Parathyroid adenoma (tissue), 2 donors: ENCODE results near the gene CCDC3.

ENCODE experiments used
- H2AFZ ChIP-seq: fragments of 300-600 bp; sonication (generic); one replicate; pipeline ENCODE4 v1.7.0; 2017; ENCODE audit warnings: antibody characterized with exemption, mild to moderate bottlenecking
- H3K27ac ChIP-seq: fragments of 300-600 bp; sonication (generic); one replicate; pipeline ENCODE4 v1.7.0; 2017
- H3K27me3 ChIP-seq: fragments of 300-600 bp; sonication (generic); one replicate; pipeline ENCODE4 v1.7.0; 2017; ENCODE audit warnings: low read length; ENCODE audit not compliant: control insufficient read depth, insufficient read depth
- H3K36me3 ChIP-seq: fragments of 300-600 bp; sonication (generic); one replicate; pipeline ENCODE4 v1.7.0; 2017; ENCODE audit warnings: low read length; ENCODE audit not compliant: control insufficient read depth, insufficient read depth
- H3K4me1 ChIP-seq: fragments of 300-600 bp; sonication (generic); one replicate; pipeline ENCODE4 v1.7.0; 2017; ENCODE audit warnings: control low read depth
- H3K4me2 ChIP-seq: fragments of 300-600 bp; sonication (generic); one replicate; pipeline ENCODE4 v1.7.0; 2017; ENCODE audit warnings: low read length
- H3K4me3 ChIP-seq: fragments of 300-600 bp; sonication (generic); one replicate; pipeline ENCODE4 v1.7.0; 2017; ENCODE audit warnings: low read depth, low read length
- H3K79me2 ChIP-seq: fragments of 300-600 bp; sonication (generic); one replicate; pipeline ENCODE4 v1.7.0; 2017; ENCODE audit warnings: control low read depth
- H3K9ac ChIP-seq: fragments of 300-600 bp; sonication (generic); one replicate; pipeline ENCODE4 v1.7.0; 2017; ENCODE audit warnings: mild to moderate bottlenecking
- H3K9me3 ChIP-seq: fragments of 300-600 bp; sonication (generic); one replicate; pipeline ENCODE4 v1.7.0; 2017; ENCODE audit warnings: low read length; ENCODE audit not compliant: control insufficient read depth
- TF ChIP-seq, protein P1 (sequence below): fragments of 300-600 bp; sonication (generic); IDR thresholded peaks from one replicate; pipeline ENCODE4 v1.7.0; 2017; ENCODE audit warnings: antibody characterized with exemption, mild to moderate bottlenecking
- donor health status: primary hyperparathyroidism.

Gene CCDC3

GRCh38 chr10:12981570-12981969 lies 19.9 kb downstream of the CCDC3 start:
- H3K4me1 ChIP-seq = no peaks in the 10 kb centered on the region

DNA sequence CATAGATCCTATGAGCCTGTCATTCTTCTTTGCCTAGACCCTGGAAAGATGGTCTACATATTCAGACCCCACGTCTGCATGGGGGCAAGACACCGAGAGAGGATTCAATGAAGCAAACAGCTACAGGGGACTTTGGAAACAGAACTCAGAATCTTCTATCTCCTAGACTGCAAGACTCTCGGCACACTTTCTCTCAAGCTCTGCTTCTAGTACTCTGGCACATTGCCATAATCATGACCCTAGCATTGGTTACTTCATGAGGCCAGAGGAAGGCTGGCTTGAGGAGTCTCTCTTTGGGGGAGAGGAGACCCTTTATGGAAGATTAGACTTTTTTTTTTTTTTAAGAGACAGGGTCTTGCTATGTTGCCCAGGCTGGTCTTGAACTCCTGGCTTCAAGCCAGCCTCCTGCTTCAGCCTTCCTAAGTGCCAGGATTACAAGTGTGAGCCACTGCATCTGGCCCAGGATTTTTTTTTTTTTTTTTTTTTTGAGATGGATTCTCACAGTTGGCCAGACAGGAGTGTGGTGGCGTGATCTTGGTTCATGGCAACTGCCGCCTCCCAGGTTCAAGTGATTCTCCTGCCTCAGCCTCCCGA lies 20.7 kb downstream of the CCDC3 start:
- Histone ChIP-seq H3K79me2 (no peaks in the 10 kb centered on the region), H3K27ac (no peak overlapping the region), H3K4me3 (no peak overlapping the region), H3K4me1 (no peaks in the 10 kb centered on the region), H3K27me3 (no peaks in the 10 kb centered on the region), H2AFZ (peak overlapping the region; percentile 42), H3K9ac (no peak overlapping the region), H3K4me2 (no peak overlapping the region), H3K36me3 (no peaks in the 10 kb centered on the region), H3K9me3 (no peaks in the 10 kb centered on the region)
- TF ChIP-seq, protein P1, sequence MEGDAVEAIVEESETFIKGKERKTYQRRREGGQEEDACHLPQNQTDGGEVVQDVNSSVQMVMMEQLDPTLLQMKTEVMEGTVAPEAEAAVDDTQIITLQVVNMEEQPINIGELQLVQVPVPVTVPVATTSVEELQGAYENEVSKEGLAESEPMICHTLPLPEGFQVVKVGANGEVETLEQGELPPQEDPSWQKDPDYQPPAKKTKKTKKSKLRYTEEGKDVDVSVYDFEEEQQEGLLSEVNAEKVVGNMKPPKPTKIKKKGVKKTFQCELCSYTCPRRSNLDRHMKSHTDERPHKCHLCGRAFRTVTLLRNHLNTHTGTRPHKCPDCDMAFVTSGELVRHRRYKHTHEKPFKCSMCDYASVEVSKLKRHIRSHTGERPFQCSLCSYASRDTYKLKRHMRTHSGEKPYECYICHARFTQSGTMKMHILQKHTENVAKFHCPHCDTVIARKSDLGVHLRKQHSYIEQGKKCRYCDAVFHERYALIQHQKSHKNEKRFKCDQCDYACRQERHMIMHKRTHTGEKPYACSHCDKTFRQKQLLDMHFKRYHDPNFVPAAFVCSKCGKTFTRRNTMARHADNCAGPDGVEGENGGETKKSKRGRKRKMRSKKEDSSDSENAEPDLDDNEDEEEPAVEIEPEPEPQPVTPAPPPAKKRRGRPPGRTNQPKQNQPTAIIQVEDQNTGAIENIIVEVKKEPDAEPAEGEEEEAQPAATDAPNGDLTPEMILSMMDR = no peak

More at GRCh38 chr10:12981570-12981969, 19.9 kb downstream of the CCDC3 start:
- TF ChIP-seq, protein P1 = no peak
- no peaks in the 10 kb centered on the region for H3K79me2 ChIP-seq
- H3K27ac ChIP-seq = no peak overlapping the region
- H3K4me3 ChIP-seq = no peak overlapping the region
- H2AFZ ChIP-seq = no peak overlapping the region
- H3K4me2 ChIP-seq = no peak overlapping the region
- H3K36me3 ChIP-seq = no peaks in the 10 kb centered on the region
- H3K9ac ChIP-seq = no peak overlapping the region
- H3K9me3 ChIP-seq = no peaks in the 10 kb centered on the region
- H3K27me3 ChIP-seq = no peaks in the 10 kb centered on the region

DNA sequence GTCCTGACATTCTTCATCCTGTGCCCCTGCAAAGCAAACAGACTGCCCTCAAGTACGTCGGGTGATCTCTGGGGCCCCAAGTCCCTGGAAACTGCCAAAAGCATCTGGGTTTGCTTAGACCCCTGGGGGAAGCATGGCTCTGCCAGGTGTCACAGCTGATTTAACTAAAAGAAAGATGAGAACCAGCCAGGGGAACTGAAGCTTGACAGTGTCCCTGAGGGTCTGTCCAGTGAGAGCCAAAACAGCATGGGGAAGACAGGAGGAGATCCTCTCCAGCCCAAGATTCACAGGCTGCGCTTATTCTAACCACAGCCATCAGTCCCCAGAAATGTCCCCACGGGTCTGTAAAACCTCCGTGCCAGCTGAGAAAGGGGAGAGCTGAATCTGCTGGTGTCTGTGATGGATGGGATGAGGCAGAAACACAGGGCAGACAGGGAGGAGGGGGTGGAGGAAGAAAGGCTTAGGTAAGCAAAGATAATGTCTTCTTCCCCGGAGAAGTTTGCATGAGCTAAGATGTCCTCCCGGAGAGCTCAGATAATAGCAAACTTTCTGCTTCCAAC lies 21.3 kb downstream of the CCDC3 start:
- Histone ChIP-seq H3K27me3 (no peaks in the 10 kb centered on the region), H3K27ac (no peak overlapping the region), H3K4me1 (no peaks in the 10 kb centered on the region), H3K36me3 (no peaks in the 10 kb centered on the region), H3K4me3 (no peak overlapping the region), H3K9me3 (no peaks in the 10 kb centered on the region), H3K79me2 (no peaks in the 10 kb centered on the region), H2AFZ (peak overlapping the region; percentile 42), H3K9ac (no peak overlapping the region), H3K4me2 (no peak overlapping the region)
- TF ChIP-seq, protein P1 = no peak

- Histone ChIP-seq H3K4me1 (no peaks in the 10 kb centered on the region), H3K4me2 (no peak overlapping the region), H3K4me3 (no peak overlapping the region), H3K27me3 (no peaks in the 10 kb centered on the region), H3K27ac (no peak overlapping the region), H2AFZ (no peak overlapping the region), H3K36me3 (no peaks in the 10 kb centered on the region), H3K9me3 (no peaks in the 10 kb centered on the region), H3K9ac (no peak overlapping the region), H3K79me2 (no peaks in the 10 kb centered on the region)
- TF ChIP-seq, protein P1 = no peak
These were observed 22.6 kb downstream of the CCDC3 start for GRCh38 chr10:12978891-12979290.

DNA sequence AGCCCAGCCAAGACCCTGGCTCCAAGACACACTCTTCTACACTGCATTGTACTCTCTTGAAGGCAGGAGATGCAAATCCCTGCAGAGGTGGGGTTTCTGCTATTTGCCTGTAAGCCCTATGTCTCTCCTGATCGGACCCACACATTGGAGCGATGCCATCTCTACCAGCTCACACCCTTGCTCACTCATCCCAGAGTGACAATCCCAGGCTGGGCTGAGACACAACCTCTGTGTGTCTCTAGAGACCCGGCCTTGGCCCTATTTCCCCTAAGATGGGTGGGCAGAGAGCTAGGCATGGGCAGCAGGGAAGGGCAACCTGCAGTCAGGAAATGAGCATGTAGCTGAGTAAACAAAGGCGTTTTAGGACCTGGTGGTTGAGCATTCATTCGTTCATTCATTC lies 25.6 kb downstream of the CCDC3 start:
- no peaks in the 10 kb centered on the region for H3K36me3 ChIP-seq
- no peak overlapping the region for H2AFZ ChIP-seq
- H3K4me1 ChIP-seq = no peaks in the 10 kb centered on the region
- no peaks in the 10 kb centered on the region for H3K79me2 ChIP-seq
- H3K9me3 ChIP-seq = no peaks in the 10 kb centered on the region
- H3K4me3 ChIP-seq = no peak overlapping the region
- no peak overlapping the region for H3K4me2 ChIP-seq
- H3K27me3 ChIP-seq = no peaks in the 10 kb centered on the region
- TF ChIP-seq, protein P1 = no peak
- H3K27ac ChIP-seq = no peak overlapping the region
- no peak overlapping the region for H3K9ac ChIP-seq
